Anterior cingulate cortex (tissue), 58 donors: Measurements from ENCODE around the gene FAAH2.
A peak's percentile ranks its signal among the peaks of the same experiment; 100 is the strongest.
"Not testable (repeated sequence)": the region's sequence is repeated elsewhere in the genome, so short reads cannot be mapped to it uniquely, and the experiment has no call there.

Source experiments
- DNase-seq, 58 donors: peaks; one replicate each; lab custom pipeline; 2025; lab: John Stamatoyannopoulos, UW

Gene FAAH2

GRCh38 chrX:57286507-57287251, at the start of gene FAAH2:
Gene FAAH2, plus strand, starts transcription at chrX:57286706. Its CDS starts 120 bp downstream, at chrX:57286826.
- no peak for DNase-seq

GRCh38 chrX:57241967-57242366, 44.5 kb upstream of the FAAH2 start:
- DNase-seq: no peak

- no peak for DNase-seq
These were observed 34.5 kb upstream of the FAAH2 start for GRCh38 chrX:57251965-57252364.

- DNase-seq: no peak
These were observed 21.4 kb upstream of the FAAH2 start for GRCh38 chrX:57265126-57265525.

- DNase-seq: no peak
These were observed 20.2 kb upstream of the FAAH2 start for GRCh38 chrX:57266275-57266674.

- DNase-seq: no peak
These were observed 19.6 kb upstream of the FAAH2 start for GRCh38 chrX:57266871-57267270.

GRCh38 chrX:57267308-57267707, 19.2 kb upstream of the FAAH2 start:
- no peak for DNase-seq

GRCh38 chrX:57270980-57271379, 15.5 kb upstream of the FAAH2 start:
- DNase-seq: no peak

- DNase-seq: no peak
These were observed 3.9 kb upstream of the FAAH2 start for GRCh38 chrX:57282568-57282967.

- no peak for DNase-seq
These were observed 1.5 kb upstream of the FAAH2 start for GRCh38 chrX:57285001-57285400.

GRCh38 chrX:57289089-57289488, 2.6 kb downstream of the FAAH2 start:
- DNase-seq: no peak

GRCh38 chrX:57294961-57295360, 8.5 kb downstream of the FAAH2 start:
- no peak for DNase-seq

GRCh38 chrX:57295679-57296078, 9.2 kb downstream of the FAAH2 start:
- not testable (repeated sequence) for DNase-seq

- no peak for DNase-seq
These were observed 27.2 kb downstream of the FAAH2 start for GRCh38 chrX:57313583-57314215.

GRCh38 chrX:57329008-57329407, 42.5 kb downstream of the FAAH2 start:
- DNase-seq: no peak

- DNase-seq: not testable (repeated sequence)
These were observed 49.3 kb downstream of the FAAH2 start for GRCh38 chrX:57335790-57336189.

GRCh38 chrX:57353472-57354132, 67.1 kb downstream of the FAAH2 start:
- no peak for DNase-seq

GRCh38 chrX:57364145-57364544, 77.6 kb downstream of the FAAH2 start:
- no peak for DNase-seq

GRCh38 chrX:57366430-57366829, 79.9 kb downstream of the FAAH2 start:
- no peak for DNase-seq

- peak in 23 of 58 donors; percentile 0 to 28 (median 6) for DNase-seq
These were observed 81.1 kb downstream of the FAAH2 start for GRCh38 chrX:57367649-57368048.

- no peak for DNase-seq
These were observed 81.7 kb downstream of the FAAH2 start for GRCh38 chrX:57368158-57368557.

- no peak for DNase-seq
These were observed 92.8 kb downstream of the FAAH2 start for GRCh38 chrX:57379296-57379695.
